Activated T-helper 1 cell treated with anti-CD3 and anti-CD28 coated beads, Interleukin-12 subunit alpha, Interleukin-12 subunit beta, Interleukin-2, Interleukin-4 antibody, amounts not matched to agents 30 ng/mL and 10 ng/mL and 1 ng/mL, durations not matched to agents 14 hours and 24 hours and 36 hours (primary cell): ENCODE results near the gene MOV10L1. TPM values are rescaled to one million over a fixed set of nuclear protein-coding genes. Genes with fewer than 3 reads are reported as not detected.
"Not testable (repeated sequence)": the region's sequence is repeated elsewhere in the genome, so short reads cannot be mapped to it uniquely, and the experiment has no call there.

Experiments
- DNase-seq: peaks from one replicate; pipeline ENCODE4 v3.0.0; 2021; ENCODE audit warnings: low spot score
- H3K27ac Mint-ChIP-seq: one replicate; pipeline ENCODE4 v1.8.0; 2021; ENCODE audit warnings: mild to moderate bottlenecking, mixed read lengths
- H3K27me3 Mint-ChIP-seq: one replicate; pipeline ENCODE4 v1.8.0; 2022; ENCODE audit warnings: mild to moderate bottlenecking, moderate library complexity, mixed read lengths; ENCODE audit not compliant: insufficient read depth
- H3K36me3 Mint-ChIP-seq: one replicate; pipeline ENCODE4 v1.8.0; 2021; ENCODE audit warnings: low read depth, mixed read lengths
- H3K4me1 Mint-ChIP-seq: one replicate; pipeline ENCODE4 v1.8.0; 2021; ENCODE audit warnings: low read depth, mixed read lengths
- H3K4me3 Mint-ChIP-seq: one replicate; pipeline ENCODE4 v1.8.0; 2021; ENCODE audit warnings: mild to moderate bottlenecking, moderate library complexity, mixed read lengths
- H3K9me3 Mint-ChIP-seq: one replicate; pipeline ENCODE4 v1.8.0; 2021; ENCODE audit warnings: mixed read lengths
- intact Hi-C: fragments of 100-400 bp; cut with micrococcal nuclease; formaldehyde crosslinking; loops from one replicate; pipeline ENCODE4 v1.15.1; 2024
- total RNA-seq: library from RNA; stranded (reverse); gene quantifications from 2 replicates; pipeline ENCODE4 v1.2.3, GENCODE V29; 2022

Gene MOV10L1
- total RNA-seq, 1 donor from 2014 or later = not detected

DNA sequence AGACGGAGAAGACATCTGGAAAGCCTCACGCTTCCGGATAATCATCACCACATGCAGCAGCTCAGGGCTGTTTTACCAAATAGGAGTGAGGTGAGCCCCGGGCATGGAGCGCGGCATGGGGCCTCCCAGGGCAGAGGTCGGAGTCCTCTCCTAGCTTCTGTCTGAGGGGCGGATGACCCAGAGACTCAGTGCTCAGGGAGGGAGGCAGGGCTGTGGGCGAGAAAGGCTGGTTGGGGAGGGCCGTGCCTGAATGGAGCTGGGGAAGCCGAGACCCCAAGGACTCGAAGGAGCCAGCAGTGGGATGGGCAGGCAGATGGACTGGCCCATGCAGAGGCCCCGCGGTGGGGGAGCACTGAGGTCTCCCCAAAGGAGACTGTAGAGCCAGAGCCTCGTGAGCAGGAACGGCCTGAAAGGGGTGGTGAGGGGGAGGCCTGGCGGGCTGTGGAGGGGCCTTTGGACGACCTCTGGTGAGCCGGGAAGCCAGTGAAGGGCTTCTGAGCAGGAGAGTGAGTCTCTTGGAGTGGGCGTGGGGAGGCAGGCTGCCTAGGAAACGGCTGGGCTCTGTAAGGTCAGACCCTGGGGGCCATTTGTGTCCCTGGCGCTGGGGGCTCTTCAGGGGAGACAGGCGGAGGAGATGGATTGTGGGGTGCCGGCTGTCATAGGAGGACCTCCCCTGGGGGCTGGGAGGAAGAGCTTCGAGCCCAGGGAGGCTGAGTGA, 56.1 kb downstream of the MOV10L1 start:
- Mint-ChIP-seq H3K27ac (no peak overlapping the region), H3K4me3 (no peak overlapping the region), H3K4me1 (peaks cover 8% of the 10 kb centered on the region), H3K36me3 (no peaks in the 10 kb centered on the region), H3K27me3 (no peaks in the 10 kb centered on the region), H3K9me3 (no peaks in the 10 kb centered on the region)
- DNase-seq = no peak
- intact Hi-C loops = no loop called here

DNA sequence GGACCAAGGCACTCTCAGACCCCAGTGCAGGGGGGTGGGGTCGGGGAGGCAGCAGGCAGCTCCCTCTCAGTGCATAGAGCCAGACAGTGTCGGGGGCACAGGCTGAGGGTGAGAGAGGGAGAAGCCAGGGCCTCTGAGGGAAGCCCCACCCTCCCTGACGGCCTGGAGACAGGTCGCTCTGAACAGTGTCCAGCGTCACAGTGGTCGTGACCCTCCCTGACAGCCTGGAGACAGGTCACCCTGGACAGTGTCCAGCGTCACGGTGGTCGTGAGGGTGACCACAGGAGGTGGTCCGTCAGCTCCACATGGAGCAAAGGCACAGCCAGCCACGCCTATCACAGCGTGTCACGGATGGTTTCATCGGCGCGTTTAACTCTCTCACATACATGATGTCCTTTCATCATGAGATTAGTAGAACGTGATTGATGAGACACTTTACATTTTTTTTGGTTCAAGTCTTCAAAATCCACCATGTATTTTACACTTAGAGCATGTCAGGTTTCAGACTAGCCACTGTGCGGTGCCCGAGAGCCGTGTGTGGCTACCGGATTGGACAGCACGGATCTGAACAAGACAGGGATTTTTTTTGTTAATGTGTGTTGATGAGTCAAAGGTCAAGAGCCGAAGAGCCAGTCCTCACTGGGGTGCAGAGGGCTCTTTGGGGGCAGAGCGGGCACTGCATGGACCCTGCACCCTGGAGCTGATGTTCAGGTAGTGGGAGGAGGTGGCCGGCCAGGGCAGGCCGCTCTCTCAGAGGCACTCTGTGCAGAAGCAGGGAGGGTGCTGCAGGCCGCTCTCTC, 56.8 kb downstream of the MOV10L1 start:
- DNase-seq = no peak
- H3K27ac Mint-ChIP-seq = no peak overlapping the region
- peaks cover 8% of the 10 kb centered on the region for H3K4me1 Mint-ChIP-seq
- H3K9me3 Mint-ChIP-seq = no peaks in the 10 kb centered on the region
- no peak overlapping the region for H3K4me3 Mint-ChIP-seq
- intact Hi-C loops = no loop called here
- no peaks in the 10 kb centered on the region for H3K36me3 Mint-ChIP-seq
- no peaks in the 10 kb centered on the region for H3K27me3 Mint-ChIP-seq

DNA sequence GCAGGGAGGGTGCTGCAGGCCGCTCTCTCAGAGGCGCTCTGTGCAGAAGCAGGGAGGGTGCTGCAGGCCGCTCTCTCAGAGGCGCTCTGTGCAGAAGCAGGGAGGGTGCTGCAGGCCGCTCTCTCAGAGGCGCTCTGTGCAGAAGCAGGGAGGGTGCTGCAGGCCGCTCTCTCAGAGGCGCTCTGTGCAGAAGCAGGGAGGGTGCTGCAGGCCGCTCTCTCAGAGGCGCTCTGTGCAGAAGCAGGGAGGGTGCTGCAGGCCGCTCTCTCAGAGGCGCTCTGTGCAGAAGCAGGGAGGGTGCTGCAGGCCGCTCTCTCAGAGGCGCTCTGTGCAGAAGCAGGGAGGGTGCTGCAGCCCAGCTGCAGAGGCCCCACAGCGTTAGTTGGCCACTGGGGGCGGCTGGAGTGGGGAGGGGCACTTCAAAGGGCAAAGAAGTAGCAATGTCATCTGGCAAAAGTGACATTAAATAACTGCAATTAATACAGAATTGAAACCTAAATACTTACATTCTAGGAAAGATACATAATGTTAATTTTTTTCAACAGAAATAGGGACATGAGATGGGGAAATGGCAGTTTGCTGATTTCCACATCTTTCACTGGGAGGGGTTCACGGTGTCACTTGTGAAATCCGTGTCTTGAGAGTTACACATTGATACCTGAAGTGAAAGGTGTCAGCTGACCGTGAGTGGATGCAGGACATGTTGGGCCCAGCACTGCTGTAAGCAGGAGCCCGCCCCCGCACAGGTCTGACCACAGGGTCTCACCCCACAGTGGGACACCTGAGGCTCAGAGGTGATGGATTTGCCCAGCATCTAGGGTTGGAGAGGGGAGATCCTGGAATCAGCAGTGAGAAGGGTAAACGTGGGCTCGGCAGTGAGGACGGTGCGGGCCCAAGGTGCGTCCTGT, 57.7 kb downstream of the MOV10L1 start:
- not testable (repeated sequence) for H3K27me3 Mint-ChIP-seq

DNA sequence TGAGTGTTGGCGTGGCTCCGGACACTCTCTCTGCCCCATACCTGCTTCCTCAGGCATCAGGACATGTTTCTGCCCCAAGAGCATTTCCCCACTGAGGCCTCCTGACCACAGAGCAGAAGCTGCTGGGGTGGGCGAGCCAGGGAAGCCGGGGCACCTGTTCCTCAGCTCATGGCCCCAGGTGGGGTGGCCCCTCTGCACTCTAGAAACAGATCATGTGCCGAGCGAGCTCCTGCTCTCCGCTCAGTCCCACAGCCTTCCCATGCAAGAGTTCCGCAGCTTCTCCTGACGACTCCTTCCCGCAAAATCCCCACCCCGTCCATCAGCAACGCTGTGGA, 58.3 kb downstream of the MOV10L1 start:
- H3K4me3 Mint-ChIP-seq = no peak overlapping the region
- no peaks in the 10 kb centered on the region for H3K9me3 Mint-ChIP-seq
- peaks cover 8% of the 10 kb centered on the region for H3K4me1 Mint-ChIP-seq
- H3K36me3 Mint-ChIP-seq = no peaks in the 10 kb centered on the region
- DNase-seq = no peak
- intact Hi-C loops = loop anchor here (2.0 kb wide), 3 partner anchors 53 to 381 kb away; partner anchors contain the start of gene SELENOO
- no peaks in the 10 kb centered on the region for H3K27me3 Mint-ChIP-seq
- H3K27ac Mint-ChIP-seq = no peak overlapping the region

More for the DNA sequence above, 57.7 kb downstream of the MOV10L1 start:
- not testable (repeated sequence) for H3K9me3 Mint-ChIP-seq, H3K4me1 Mint-ChIP-seq, H3K4me3 Mint-ChIP-seq, H3K36me3 Mint-ChIP-seq, H3K27ac Mint-ChIP-seq, DNase-seq
- intact Hi-C loops = loop anchor here (2.0 kb wide), 3 partner anchors 53 to 381 kb away; partner anchors contain the start of gene SELENOO

DNA sequence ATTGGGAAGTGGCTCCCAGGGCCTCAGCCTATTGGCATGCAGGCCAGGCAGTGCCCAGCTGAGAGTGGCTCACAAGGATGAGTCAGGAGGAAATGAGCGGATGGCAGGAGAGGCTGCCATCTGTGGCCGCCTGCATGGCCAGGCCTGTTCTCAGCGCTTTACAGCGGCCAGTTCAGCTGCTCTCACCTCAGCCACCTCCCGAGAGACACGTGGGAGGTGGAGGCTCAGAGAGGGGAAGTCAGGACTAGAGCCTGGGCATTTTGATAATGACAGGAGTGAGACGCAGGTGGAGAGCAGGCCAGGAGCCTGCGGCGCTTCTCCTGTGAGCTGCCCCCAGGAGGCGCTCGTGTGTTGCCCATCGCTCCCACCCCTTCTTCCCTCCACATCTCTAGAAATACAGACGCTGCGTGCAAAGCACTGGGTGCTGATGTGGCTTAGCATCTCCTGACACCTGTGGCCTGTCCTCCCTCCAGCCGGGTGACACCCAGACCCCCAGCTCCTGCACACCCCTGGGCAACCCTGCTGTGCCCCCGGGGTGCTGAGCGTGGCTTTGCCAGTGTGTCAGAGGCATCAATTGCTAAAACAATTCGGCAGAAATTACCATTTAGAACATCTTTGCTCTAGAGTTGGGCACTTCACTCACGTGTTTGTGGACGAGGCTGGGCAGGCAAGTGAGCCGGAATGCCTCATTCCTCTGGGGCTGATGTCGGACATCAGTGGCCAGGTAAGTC, 59.4 kb downstream of the MOV10L1 start:
- Mint-ChIP-seq H3K27ac (no peak overlapping the region), H3K4me1 (peaks cover 8% of the 10 kb centered on the region), H3K27me3 (no peaks in the 10 kb centered on the region), H3K36me3 (no peaks in the 10 kb centered on the region), H3K9me3 (no peaks in the 10 kb centered on the region), H3K4me3 (no peak overlapping the region)
- intact Hi-C loops = loop anchor here (1.0 to 2.0 kb wide), 7 partner anchors 41 to 382 kb away; partner anchors contain the start of gene SELENOO
- peak; percentile 61 for DNase-seq

DNA sequence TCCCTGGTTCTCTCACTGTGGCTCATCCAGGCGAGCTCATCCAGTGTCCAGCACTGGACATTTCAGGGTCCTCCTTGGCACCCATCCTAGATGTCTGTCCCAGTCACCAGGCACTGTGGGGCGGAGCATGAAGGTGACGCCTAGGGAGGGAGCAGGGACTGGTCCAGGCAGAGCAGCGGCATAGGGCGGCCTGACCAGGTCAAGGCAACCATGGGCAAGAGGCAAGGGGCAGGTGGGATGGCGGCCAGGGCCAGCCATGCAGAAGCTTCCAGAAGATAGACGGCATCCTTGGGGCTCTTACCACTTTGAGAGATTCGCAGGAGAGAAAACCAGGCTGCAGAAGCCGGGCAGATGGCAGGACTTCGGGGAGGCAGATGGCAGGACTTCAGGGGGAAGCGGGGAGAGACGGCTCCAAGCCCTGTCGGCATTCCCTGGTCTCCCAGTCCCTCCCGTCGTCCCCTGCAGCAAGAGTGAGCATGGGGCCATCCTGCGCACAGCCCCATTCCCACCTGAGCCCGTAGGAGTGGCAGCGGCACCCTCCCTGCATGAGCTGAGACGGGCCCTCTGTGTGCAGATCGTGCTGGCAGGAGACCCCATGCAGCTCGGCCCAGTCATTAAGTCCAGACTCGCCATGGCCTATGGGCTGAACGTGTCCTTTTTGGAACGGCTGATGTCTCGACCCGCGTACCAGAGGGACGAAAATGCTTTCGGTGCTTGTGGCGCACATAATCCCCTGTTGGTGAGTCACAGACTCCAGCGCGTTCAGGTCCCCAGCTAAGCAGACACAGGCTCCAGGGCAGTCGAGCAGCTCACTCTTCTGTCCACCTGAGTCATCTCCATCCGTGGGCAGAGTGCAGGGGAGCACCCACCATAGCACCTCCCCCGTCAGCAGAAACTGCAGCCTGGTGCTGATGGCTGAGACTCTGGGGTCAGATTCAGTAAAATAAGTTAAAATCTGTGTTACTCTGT, 60.6 kb downstream of the MOV10L1 start:
- H3K36me3 Mint-ChIP-seq = no peaks in the 10 kb centered on the region
- peaks cover 5% of the 10 kb centered on the region for H3K27me3 Mint-ChIP-seq
- H3K4me3 Mint-ChIP-seq = no peak overlapping the region
- DNase-seq = no peak
- H3K4me1 Mint-ChIP-seq = peaks cover 8% of the 10 kb centered on the region
- H3K9me3 Mint-ChIP-seq = no peaks in the 10 kb centered on the region
- intact Hi-C loops = no loop called here
- no peak overlapping the region for H3K27ac Mint-ChIP-seq

DNA sequence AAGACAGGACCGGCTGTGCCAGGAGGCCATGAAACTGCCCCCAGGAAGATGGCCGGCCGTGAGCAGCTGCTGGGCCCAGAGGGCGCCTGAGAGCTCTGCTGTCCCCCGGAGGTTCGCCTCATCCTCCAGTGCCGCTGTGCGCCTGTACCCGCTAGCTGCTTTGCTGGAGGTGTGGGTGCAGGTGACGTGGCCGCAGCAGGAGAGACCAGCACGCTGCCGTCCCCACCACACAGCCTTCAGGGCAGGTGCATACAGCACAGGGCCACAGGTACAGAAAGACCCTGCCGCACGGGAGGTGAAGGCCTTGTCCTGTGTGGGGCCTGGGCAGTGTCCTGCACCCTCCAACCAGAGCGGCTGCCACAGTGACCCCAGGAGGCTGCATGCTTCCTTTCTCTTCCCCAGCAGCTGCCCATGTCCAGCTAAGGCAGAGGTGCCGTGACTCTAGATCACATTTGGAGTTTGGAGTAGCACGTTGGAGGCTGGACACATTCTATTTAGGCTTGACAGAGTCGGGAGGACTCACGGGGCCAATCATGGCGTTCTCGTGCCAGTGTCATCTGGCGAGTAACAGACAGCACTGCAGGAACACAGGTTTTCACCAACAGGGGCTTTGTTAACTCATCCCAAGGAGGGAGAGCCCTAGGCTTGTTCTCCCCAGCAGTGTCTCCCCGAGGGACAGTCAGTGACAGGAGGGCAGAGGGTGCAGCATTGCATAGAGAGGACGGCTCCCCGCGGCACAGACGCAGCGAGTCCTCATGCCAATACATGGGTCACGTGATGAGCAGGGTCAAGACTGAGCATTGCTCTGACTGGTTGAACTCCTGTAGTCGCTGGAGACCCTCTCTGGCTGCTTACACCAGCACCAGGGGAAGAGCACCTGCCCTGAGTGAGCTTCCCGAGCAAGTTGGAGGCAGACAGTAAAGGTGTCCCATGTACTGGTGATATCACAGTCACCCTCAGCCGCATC, 62.0 kb downstream of the MOV10L1 start:
- Mint-ChIP-seq H3K4me3 (no peak overlapping the region), H3K9me3 (no peaks in the 10 kb centered on the region), H3K36me3 (no peaks in the 10 kb centered on the region), H3K4me1 (peaks cover 8% of the 10 kb centered on the region), H3K27me3 (peaks cover 5% of the 10 kb centered on the region), H3K27ac (no peak overlapping the region)
- DNase-seq = no peak
- intact Hi-C loops = no loop called here

DNA sequence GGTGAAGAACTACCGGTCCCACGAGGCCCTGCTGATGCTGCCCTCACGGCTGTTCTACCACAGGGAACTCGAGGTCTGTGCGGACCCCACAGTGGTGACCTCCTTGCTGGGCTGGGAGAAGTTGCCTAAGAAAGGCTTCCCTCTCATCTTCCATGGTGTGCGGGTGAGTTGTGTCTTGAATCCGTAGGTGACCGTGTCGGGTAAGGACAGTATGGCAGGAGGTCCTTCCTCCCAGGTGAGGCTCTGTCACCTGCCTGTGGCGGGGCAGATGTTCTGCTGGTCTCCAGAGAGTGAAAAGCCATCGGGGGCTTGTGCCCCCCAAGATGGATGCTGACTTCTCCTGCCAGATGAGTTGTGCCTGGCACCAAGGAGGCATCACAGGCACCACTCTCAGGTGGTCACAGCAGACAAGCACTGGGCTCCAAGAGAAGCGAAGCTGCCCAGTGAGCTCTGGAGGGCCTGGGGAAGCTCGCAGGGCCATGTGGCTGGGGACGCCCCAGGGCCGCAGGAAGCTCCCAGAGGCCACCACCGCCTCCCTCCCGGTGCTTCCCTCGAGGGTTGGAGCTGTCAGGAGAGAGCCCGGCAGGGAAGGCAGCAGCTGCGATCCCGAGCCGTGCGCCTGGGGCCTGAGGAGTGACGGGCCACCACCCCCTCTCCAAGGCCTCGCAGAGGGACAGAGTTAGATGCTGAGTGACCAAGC, 63.4 kb downstream of the MOV10L1 start:
- intact Hi-C loops = no loop called here

DNA sequence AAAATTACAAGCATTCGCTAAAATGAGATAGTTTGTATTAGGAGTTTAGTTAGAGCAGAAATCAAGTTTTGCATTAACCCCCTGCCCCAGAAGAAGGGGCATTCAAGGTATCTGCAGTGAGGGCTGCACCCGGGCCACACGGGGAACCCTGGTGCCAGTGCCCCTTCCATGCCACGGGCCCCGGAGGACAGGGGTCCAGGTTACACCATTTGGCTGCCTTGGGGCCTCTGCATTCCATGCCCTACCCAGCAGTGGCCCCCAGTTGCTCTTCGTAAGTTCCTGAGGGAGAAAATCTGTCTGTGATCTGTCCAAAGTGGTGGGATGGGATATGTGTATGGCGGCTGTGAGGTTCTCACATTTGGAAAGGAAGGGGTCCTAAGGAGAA, 63.9 kb downstream of the MOV10L1 start:
- Mint-ChIP-seq H3K9me3 (no peaks in the 10 kb centered on the region), H3K27ac (no peak overlapping the region), H3K4me3 (no peak overlapping the region), H3K4me1 (peaks cover 8% of the 10 kb centered on the region), H3K36me3 (no peaks in the 10 kb centered on the region), H3K27me3 (peaks cover 6% of the 10 kb centered on the region)
- intact Hi-C loops = no loop called here
- DNase-seq = no peak

More for the DNA sequence above, 63.4 kb downstream of the MOV10L1 start:
- Mint-ChIP-seq H3K36me3 (no peaks in the 10 kb centered on the region), H3K4me3 (no peak overlapping the region), H3K27ac (no peak overlapping the region), H3K9me3 (no peaks in the 10 kb centered on the region), H3K27me3 (peaks cover 5% of the 10 kb centered on the region), H3K4me1 (peaks cover 8% of the 10 kb centered on the region)
- no peak for DNase-seq

DNA sequence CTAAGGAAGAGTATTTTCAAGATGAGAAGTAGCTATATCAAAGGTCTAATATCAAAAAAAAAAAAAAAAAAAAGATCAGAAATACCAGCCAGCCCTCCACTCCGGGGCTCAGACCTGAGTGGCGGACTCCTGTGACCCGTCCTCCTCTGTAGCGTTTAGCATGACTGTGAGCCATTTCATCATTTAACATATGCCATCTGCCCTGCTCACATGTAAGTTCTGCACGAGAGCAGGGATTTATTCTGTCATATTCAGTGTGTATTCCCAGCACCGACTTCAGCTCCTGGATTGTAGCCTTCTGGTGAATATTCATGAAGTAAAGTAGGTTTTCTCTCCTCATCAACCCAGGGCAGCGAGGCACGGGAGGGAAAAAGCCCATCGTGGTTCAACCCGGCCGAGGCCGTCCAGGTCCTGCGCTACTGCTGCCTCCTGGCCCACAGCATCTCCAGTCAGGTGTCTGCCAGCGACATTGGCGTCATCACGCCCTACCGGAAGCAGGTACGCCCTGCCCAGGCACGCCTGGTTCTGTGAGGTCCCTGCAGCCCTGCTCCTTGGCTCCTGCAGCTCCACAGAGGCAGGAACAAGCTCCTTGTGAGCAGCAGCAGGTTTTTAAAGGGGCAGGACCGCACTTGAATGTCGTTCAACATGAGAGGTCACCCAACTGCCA, 68.0 kb downstream of the MOV10L1 start:
- Mint-ChIP-seq H3K27ac (no peak overlapping the region), H3K27me3 (peaks cover 22% of the 10 kb centered on the region), H3K9me3 (no peaks in the 10 kb centered on the region), H3K4me3 (no peak overlapping the region), H3K4me1 (no peaks in the 10 kb centered on the region), H3K36me3 (no peaks in the 10 kb centered on the region)
- intact Hi-C loops = no loop called here
- DNase-seq = no peak
